H1 (cell line): Measurements from ENCODE around the gene DIS3L. TPM values are rescaled to one million over a fixed set of nuclear protein-coding genes. Genes with fewer than 3 reads are reported as not detected.

Experiments
- CTCF ChIA-PET: fragments of 300-600 bp; sonication (Branson Sonifier 250); formaldehyde crosslinking; loops from one replicate; lab custom pipeline; 2021; ENCODE audit not compliant: partially characterized antibody; lab: Charles Lee
- POLR2A ChIA-PET: fragments of 300-600 bp; sonication (Branson Sonifier 250); formaldehyde crosslinking; loops from one replicate; lab custom pipeline; 2021; ENCODE audit warnings: inconsistent platforms; ENCODE audit not compliant: partially characterized antibody; lab: Charles Lee
- DNase-seq, 2 experiments: peaks; one replicate each; pipeline versions ENCODE4 v3.0.0 to v3.0.0-alpha.2; 2010 to 2022; ENCODE audit warnings: low spot score in 2 of 2, low read depth in 1 of 2, mixed read lengths in 1 of 2
- FAIRE-seq: peaks from 2 replicates; lab custom pipeline; 2011; peaks lifted over from hg19 to GRCh38; lab: Jason Lieb, UNC
- H2AFZ ChIP-seq: 2 replicates; pipeline ENCODE4 v1.8.1; 2012; ENCODE audit warnings: low read length, inconsistent platforms
- H2AK5ac ChIP-seq: 2 replicates; pipeline ENCODE4 v1.6.1; 2013; ENCODE audit warnings: low read depth, low read length
- H2BK120ac ChIP-seq: replicated peaks from 2 replicates; pipeline ENCODE3; 2013; ENCODE audit warnings: low read depth, low read length, inconsistent platforms
- H2BK12ac ChIP-seq: 2 replicates; pipeline ENCODE4 v1.6.1; 2013; ENCODE audit warnings: low read depth, low read length
- H2BK15ac ChIP-seq: 2 replicates; pipeline ENCODE4 v1.6.1; 2013; ENCODE audit warnings: low read length
- H2BK20ac ChIP-seq: 2 replicates; pipeline ENCODE4 v1.6.1; 2013; ENCODE audit warnings: low read length
- H2BK5ac ChIP-seq: 2 replicates; pipeline ENCODE4 v1.6.1; 2013; ENCODE audit warnings: low read depth, low read length
- H3K14ac ChIP-seq: 2 replicates; pipeline ENCODE4 v1.6.1; 2013; ENCODE audit warnings: inconsistent platforms; ENCODE audit not compliant: insufficient read length
- H3K18ac ChIP-seq: 2 replicates; pipeline ENCODE4 v1.6.1; 2013; ENCODE audit warnings: low read length; ENCODE audit errors: extremely low read depth
- H3K23ac ChIP-seq: 2 replicates; pipeline ENCODE4 v1.6.1; 2013; ENCODE audit warnings: inconsistent platforms; ENCODE audit not compliant: insufficient read length
- H3K23me2 ChIP-seq: 2 replicates; pipeline ENCODE4 v1.6.1; 2013; ENCODE audit warnings: low read depth, low read length
- H3K27ac ChIP-seq: 2 replicates; pipeline ENCODE4 v1.6.1; 2011; ENCODE audit warnings: low read depth, low read length, inconsistent platforms
- H3K27me3 ChIP-seq, 4 experiments: replicated peaks in 1 of 4; 1 replicate in 1 of 4; 2 replicates in 3 of 4; pipeline versions ENCODE4 v1.6.1 to v1.8.1; 2011 to 2013; ENCODE audit warnings: low read length in 3 of 4, mild to moderate bottlenecking in 3 of 4, inconsistent platforms in 2 of 4, mixed read lengths in 2 of 4, moderate library complexity in 1 of 4; ENCODE audit not compliant: control insufficient read depth in 3 of 4, insufficient read depth in 3 of 4; ENCODE audit errors: extremely low read depth in 1 of 4
- H3K36me3 ChIP-seq, 4 experiments: 2 replicates each; pipeline versions ENCODE4 v1.6.1 to v1.8.1; 2011 to 2013; ENCODE audit warnings: mild to moderate bottlenecking in 4 of 4, low read length in 3 of 4, moderate library complexity in 2 of 4, control low read depth in 1 of 4, inconsistent platforms in 1 of 4; ENCODE audit not compliant: insufficient read depth in 4 of 4, control insufficient read depth in 2 of 4
- H3K4ac ChIP-seq: replicated peaks from 2 replicates; pipeline ENCODE3; 2013; ENCODE audit warnings: low read length, low read depth, mixed read lengths, inconsistent platforms; ENCODE audit not compliant: insufficient read length
- H3K4me1 ChIP-seq, 4 experiments: replicated peaks in 1 of 4; 1 replicate in 1 of 4; 2 replicates in 3 of 4; pipeline versions ENCODE4 v1.6.1 to v1.8.1; 2011 to 2013; ENCODE audit warnings: low read length in 3 of 4, inconsistent platforms in 2 of 4, mixed read lengths in 1 of 4; ENCODE audit not compliant: insufficient read depth in 4 of 4, control insufficient read depth in 3 of 4
- H3K4me2 ChIP-seq, 2 experiments: 2 replicates each; pipeline versions ENCODE4 v1.6.1 to v1.8.1; 2011 to 2013; ENCODE audit warnings: low read depth in 2 of 2, low read length in 2 of 2, control low read depth in 1 of 2, inconsistent platforms in 1 of 2, mild to moderate bottlenecking in 1 of 2; ENCODE audit not compliant: insufficient read depth in 1 of 2
- H3K4me3 ChIP-seq, 4 experiments: fragments of 200-600, 300-600 bp in 1 of 4; sonication (generic), shearing (Covaris generic), sonication (Bioruptor Twin) in 1 of 4; 2 replicates each; pipeline versions ENCODE4 v1.5.1 to v1.8.1; 2011 to 2016; ENCODE audit warnings: low read length in 4 of 4, low read depth in 3 of 4, control low read depth in 2 of 4, inconsistent platforms in 2 of 4, mild to moderate bottlenecking in 2 of 4, mixed read lengths in 1 of 4, moderate library complexity in 1 of 4; ENCODE audit not compliant: insufficient read depth in 2 of 4; ENCODE audit errors: extremely low read depth in 1 of 4
- H3K56ac ChIP-seq: replicated peaks from 2 replicates; pipeline ENCODE3; 2013; ENCODE audit warnings: low read depth, mild to moderate bottlenecking, mixed read lengths, low read length, inconsistent platforms; ENCODE audit not compliant: insufficient read length
- H3K79me1 ChIP-seq: 2 replicates; pipeline ENCODE4 v1.6.1; 2013; ENCODE audit warnings: low read depth, low read length, control low read depth
- H3K79me2 ChIP-seq, 2 experiments: 2 replicates each; pipeline versions ENCODE4 v1.6.1 to v1.8.1; 2012 to 2013; ENCODE audit warnings: low read length in 2 of 2, mild to moderate bottlenecking in 2 of 2, inconsistent platforms in 1 of 2; ENCODE audit not compliant: insufficient read depth in 2 of 2, control insufficient read depth in 1 of 2
- H3K9ac ChIP-seq, 4 experiments: replicated peaks in 1 of 4; 1 replicate in 1 of 4; 2 replicates in 3 of 4; pipeline versions ENCODE4 v1.6.1 to v1.8.1; 2011 to 2013; ENCODE audit warnings: low read depth in 3 of 4, low read length in 3 of 4, control low read depth in 2 of 4, mild to moderate bottlenecking in 2 of 4, moderate library complexity in 2 of 4, inconsistent platforms in 1 of 4; ENCODE audit errors: extremely low read depth in 1 of 4
- H3K9me3 ChIP-seq, 2 experiments: 2 replicates each; pipeline versions ENCODE4 v1.6.1 to v1.8.1; 2012 to 2013; ENCODE audit warnings: mild to moderate bottlenecking in 2 of 2, moderate library complexity in 2 of 2, control low read depth in 1 of 2, inconsistent platforms in 1 of 2, low read depth in 1 of 2, low read length in 1 of 2, mixed read lengths in 1 of 2; ENCODE audit not compliant: insufficient read depth in 2 of 2
- H4K20me1 ChIP-seq, 2 experiments: replicated peaks in 1 of 2; 2 replicates each; pipeline versions ENCODE3 to v1.8.1; 2011 to 2013; ENCODE audit warnings: inconsistent platforms in 2 of 2, low read length in 2 of 2, mild to moderate bottlenecking in 1 of 2; ENCODE audit not compliant: insufficient read depth in 2 of 2, control insufficient read depth in 1 of 2
- H4K5ac ChIP-seq: 2 replicates; pipeline ENCODE4 v1.6.1; 2013; ENCODE audit warnings: low read length, low read depth, mixed read lengths, inconsistent platforms; ENCODE audit not compliant: insufficient read length
- H4K8ac ChIP-seq: 2 replicates; pipeline ENCODE4 v1.8.0; 2013; ENCODE audit warnings: mild to moderate bottlenecking, moderate library complexity, low read length, inconsistent platforms; ENCODE audit not compliant: insufficient read depth; ENCODE audit errors: extremely low read depth
- H4K91ac ChIP-seq: replicated peaks from 2 replicates; pipeline ENCODE3; 2013; ENCODE audit warnings: low read length, mixed read lengths, inconsistent platforms; ENCODE audit not compliant: insufficient read length
- BACH1 ChIP-seq: IDR thresholded peaks from 2 replicates; pipeline ENCODE4 v1.6.1; 2012; ENCODE audit warnings: low read length, improper control_type of control experiment
- HDAC6 ChIP-seq: IDR thresholded peaks from one replicate; pipeline ENCODE4 v1.7.1; 2012; ENCODE audit warnings: low read depth, mild to moderate bottlenecking, inconsistent platforms, low read length, moderate library complexity
- WGBS, 2 experiments: shearing (Covaris generic) in 1 of 2; methylation state at CpG; one replicate each; pipeline versions ENCODE4 v1.1.6 to v1.1.7; 2013 to 2015; ENCODE audit warnings: low lambda C conversion rate in 2 of 2, mixed read lengths in 2 of 2, inconsistent platforms in 1 of 2, low coverage in 1 of 2, missing lambda C conversion rate in 1 of 2; ENCODE audit not compliant: insufficient replicate concordance in 2 of 2, insufficient coverage in 1 of 2, insufficient read length in 1 of 2; ENCODE audit errors: extremely low coverage in 1 of 2, missing lambda C conversion rate in 1 of 2; 5-methylcytosine and 5-hydroxymethylcytosine counted together
- polyA plus RNA-seq, 7 experiments: library from polyadenylated mRNA; depleted of rRNA in 3 of 7; stranded (reverse) in 5 of 7; unstranded in 2 of 7; fragments of >200 nt in 5 of 7; fragments of 200-250 nt in 2 of 7; gene quantifications; 1 replicate in 5 of 7; 2 replicates in 1 of 7; 4 replicates in 1 of 7; pipeline versions ENCODE4 v1.2.1 to v1.2.3, GENCODE V29; 2011 to 2013; ENCODE audit warnings: missing spikeins in 2 of 7, mixed read lengths in 2 of 7
- total RNA-seq: library from RNA; stranded (reverse); fragmentation: NEBNext Ultra II Directional; extraction: Animal tissue kit (Norgen Biotek cat#: 25700); gene quantifications from 2 replicates; pipeline ENCODE4 v1.2.1, GENCODE V29; 2021

DIS3L gene
- total and polyA plus RNA-seq, 2 of the 8 experiments (the other 6 are each of a cell fraction or from before 2014, with no cell fraction given): 8.7 to 25.0 TPM

GRCh38 chr15:66362776-66363175 lies 69.4 kb downstream of the DIS3L start:
- Histone ChIP-seq H3K14ac (no peak overlapping the region), H3K4me2 (no peak overlapping the region), H3K27me3 (no peaks in the 10 kb centered on the region), H3K27ac (no peak overlapping the region), H4K5ac (no peak overlapping the region), H3K4me1 (no peaks in the 10 kb centered on the region), H3K4ac (no peak overlapping the region), H4K91ac (no peak overlapping the region), H3K9me3 (no peaks in the 10 kb centered on the region), H4K8ac (no peak overlapping the region), H2BK120ac (peak overlapping the region; percentile 43), H2BK5ac (no peak overlapping the region), H2BK15ac (peak overlapping the region; percentile 40; the same call in 1 of the 2 replicates), H3K23ac (no peak overlapping the region), H4K20me1 (no peaks in the 10 kb centered on the region), H3K18ac (no peak overlapping the region)
- FAIRE-seq (no peak), DNase-seq (no peak)
- CTCF ChIA-PET: interaction anchor here (1.2 kb wide), 1 partner anchor 134 kb away, joined by 3 read pairs; no protein-coding TSS in a partner anchor
- POLR2A ChIA-PET: no interaction called here
- WGBS, 2 experiments: 93% methylated on average over 1 of the region's 1 CpG; no CpG with 5 or more reads in 1 of the 2 experiments
- TF ChIP-seq BACH1: no peak
- no peak for TF ChIP-seq HDAC6
- TF ChIP-seq, all 59 proteins: peak for 0
- Histone ChIP-seq H3K79me1 (no peaks in the 10 kb centered on the region), H2BK12ac (no peak overlapping the region), H3K9ac (no peak overlapping the region), H3K4me3 (no peak overlapping the region), H2BK20ac (no peak overlapping the region), H2AFZ (no peak overlapping the region), H3K23me2 (no peaks in the 10 kb centered on the region), H3K79me2 (no peaks in the 10 kb centered on the region), H3K56ac (no peak overlapping the region), H2AK5ac (no peak overlapping the region), H3K36me3 (no peaks in the 10 kb centered on the region)
